ENCODE measurements around the gene CCDC192.

- TF ChIP-seq, protein P1, sequence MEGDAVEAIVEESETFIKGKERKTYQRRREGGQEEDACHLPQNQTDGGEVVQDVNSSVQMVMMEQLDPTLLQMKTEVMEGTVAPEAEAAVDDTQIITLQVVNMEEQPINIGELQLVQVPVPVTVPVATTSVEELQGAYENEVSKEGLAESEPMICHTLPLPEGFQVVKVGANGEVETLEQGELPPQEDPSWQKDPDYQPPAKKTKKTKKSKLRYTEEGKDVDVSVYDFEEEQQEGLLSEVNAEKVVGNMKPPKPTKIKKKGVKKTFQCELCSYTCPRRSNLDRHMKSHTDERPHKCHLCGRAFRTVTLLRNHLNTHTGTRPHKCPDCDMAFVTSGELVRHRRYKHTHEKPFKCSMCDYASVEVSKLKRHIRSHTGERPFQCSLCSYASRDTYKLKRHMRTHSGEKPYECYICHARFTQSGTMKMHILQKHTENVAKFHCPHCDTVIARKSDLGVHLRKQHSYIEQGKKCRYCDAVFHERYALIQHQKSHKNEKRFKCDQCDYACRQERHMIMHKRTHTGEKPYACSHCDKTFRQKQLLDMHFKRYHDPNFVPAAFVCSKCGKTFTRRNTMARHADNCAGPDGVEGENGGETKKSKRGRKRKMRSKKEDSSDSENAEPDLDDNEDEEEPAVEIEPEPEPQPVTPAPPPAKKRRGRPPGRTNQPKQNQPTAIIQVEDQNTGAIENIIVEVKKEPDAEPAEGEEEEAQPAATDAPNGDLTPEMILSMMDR (IDR thresholded peaks at IDR 0.05), result no peak
- TF ChIP-seq POLR2AphosphoS5 (IDR thresholded peaks at IDR 0.05) (no peak), POLR2A (IDR thresholded peaks at IDR 0.05) (no peak)
These were observed 66.2 kb downstream of the CCDC192 start for GRCh38 chr5:127769386-127769785.
